ENCODE results near the gene GPR179. TPM values are rescaled to one million over a fixed set of nuclear protein-coding genes. Genes with fewer than 3 reads are reported as not detected.

The GPR179 gene
- 0.03 TPM for total RNA-seq (2021; ENCODE audit: unreplicated experiment)
- 0.06 TPM for polyA plus RNA-seq (2012; ENCODE audit: insufficient read length)
- Bru-seq, nascent RNA: percentile 5 among the genes with signal in this experiment
- percentile 10 among the genes with signal in this experiment for BruChase-seq, experiment 1, labeled RNA remaining after a 2-hour chase
- percentile 17 among the genes with signal in this experiment for BruChase-seq, experiment 2, labeled RNA remaining after a 6-hour chase
- long read RNA-seq: 0 reads

GRCh38 chr17:38343608-38344419 lies at the start of gene GPR179:
TSS of gene GPR179 (minus strand) at chr17:38343956. CDS start at chr17:38343789, 167 bp downstream.
- Histone ChIP-seq H3K27me3 (ENCODE audit: control insufficient read depth, insufficient read depth, low read length) (no peaks in the 10 kb centered on the region), H3K27ac (ENCODE audit: low read length) (no peak within 1 kb of the TSS), H3K4me3 (ENCODE audit: low read depth in 2 of 2, low read length in 2 of 2) (no peak within 1 kb of the TSS), H3K4me1 (ENCODE audit: control insufficient read depth, insufficient read depth, low read length) (no peaks in the 10 kb centered on the region), H3K36me3 (ENCODE audit: control insufficient read depth, insufficient read depth, low read length) (no peaks in the 10 kb centered on the region), H3K9me3 (ENCODE audit: control insufficient read depth, insufficient read depth, low read depth, low read length) (no peaks in the 10 kb centered on the region)
- ATAC-seq: no peak
- TF ChIP-seq SIN3A (IDR thresholded peaks at IDR 0.05; ENCODE audit: borderline replicate concordance, insufficient read depth, low read depth, low read length): no peak
- TF ChIP-seq TCF7L2 (IDR thresholded peaks at IDR 0.05; ENCODE audit: low read depth, low read length): no peak
- no peak for TF ChIP-seq POLR2AphosphoS5 (IDR thresholded peaks at IDR 0.05; ENCODE audit: low read depth, low read length)
- no peak for TF ChIP-seq CTCF (IDR thresholded peaks at IDR 0.05)
- TF ChIP-seq REST (IDR thresholded peaks at IDR 0.05; ENCODE audit: insufficient read depth in 1 of 2, low read depth in 2 of 2, low read length in 1 of 2): no peak
- POLR2A ChIA-PET: no interaction called here
- in situ Hi-C loops (cut with HindIII; ENCODE audit: low pct_unique_long_range_greater_than_20kb, low sequenced_read_pairs) (no loop called here), intact Hi-C loops (cut with micrococcal nuclease; ENCODE audit: unreplicated experiment) (no loop called here)
- no TSS peak for BruUV-seq (replicated peaks)
- no peak for DNase-seq (ENCODE audit: low read depth, low spot score)
- CTCF ChIA-PET: no interaction called here

- Histone ChIP-seq H3K4me1 (ENCODE audit: control insufficient read depth, insufficient read depth, low read length) (no peaks in the 10 kb centered on the region), H3K27me3 (ENCODE audit: control insufficient read depth, insufficient read depth, low read length) (no peaks in the 10 kb centered on the region), H3K4me3 (ENCODE audit: low read depth in 2 of 2, low read length in 2 of 2) (no peak overlapping the region), H3K9me3 (ENCODE audit: control insufficient read depth, insufficient read depth, low read depth, low read length) (no peaks in the 10 kb centered on the region), H3K27ac (ENCODE audit: low read length) (no peak overlapping the region), H3K36me3 (ENCODE audit: control insufficient read depth, insufficient read depth, low read length) (peaks cover 2% of the 10 kb centered on the region; the same call in 1 of the 2 replicates)
- TF ChIP-seq TCF7L2 (IDR thresholded peaks at IDR 0.05; ENCODE audit: low read depth, low read length) (no peak), POLR2AphosphoS5 (IDR thresholded peaks at IDR 0.05; ENCODE audit: low read depth, low read length) (no peak), SIN3A (IDR thresholded peaks at IDR 0.05; ENCODE audit: borderline replicate concordance, insufficient read depth, low read depth, low read length) (no peak), CTCF (IDR thresholded peaks at IDR 0.05) (no peak), REST (IDR thresholded peaks at IDR 0.05; ENCODE audit: insufficient read depth in 1 of 2, low read depth in 2 of 2, low read length in 1 of 2) (no peak)
- in situ Hi-C loops (cut with HindIII; ENCODE audit: low pct_unique_long_range_greater_than_20kb, low sequenced_read_pairs): no loop called here
- no peak for DNase-seq (ENCODE audit: low read depth, low spot score)
- CTCF ChIA-PET: interaction anchor here (0.6 kb wide), 1 partner anchor 57 kb away, joined by 3 read pairs; no protein-coding TSS in a partner anchor
- no peak for ATAC-seq
- no TSS peak for BruUV-seq (replicated peaks)
- POLR2A ChIA-PET: no interaction called here
- intact Hi-C loops (cut with micrococcal nuclease; ENCODE audit: unreplicated experiment): no loop called here
Measured at GRCh38 chr17:38379448-38379847, 35.7 kb upstream of the GPR179 start.
